ENCODE measurements around the gene MIB2. TPM values are rescaled to one million over a fixed set of nuclear protein-coding genes. Genes with fewer than 3 reads are reported as not detected.
"Not testable (repeated sequence)": the region's sequence is repeated elsewhere in the genome, so short reads cannot be mapped to it uniquely, and the experiment has no call there.

MIB2 gene
- total and polyA plus RNA-seq, 2 donors, result 20.9 to 74.5 TPM

GRCh38 chr1:1593834-1594601 is 21.3 kb upstream of the MIB2 start:
- Histone ChIP-seq H3K27ac (ENCODE audit: low read depth) (no peak overlapping the region), H3K4me3 (ENCODE audit: low read depth, low read length) (no peak overlapping the region), H3K4me1 (ENCODE audit: insufficient read depth) (no peaks in the 10 kb centered on the region), H3K36me3 (ENCODE audit: insufficient read depth) (no peaks in the 10 kb centered on the region)
- DNase-seq (ENCODE audit: extremely low spot score), result no peak
- WGBS, result 86% methylated on average over 24 of the region's 24 CpGs

GRCh38 chr1:1594602-1595260 is 20.6 kb upstream of the MIB2 start:
- Histone ChIP-seq H3K27ac (ENCODE audit: low read depth) (no peak overlapping the region), H3K36me3 (ENCODE audit: insufficient read depth) (no peaks in the 10 kb centered on the region), H3K4me3 (ENCODE audit: low read depth, low read length) (no peak overlapping the region), H3K4me1 (ENCODE audit: insufficient read depth) (no peaks in the 10 kb centered on the region)
- 64% methylated on average over 10 of the region's 10 CpGs for WGBS
- no peak for DNase-seq (ENCODE audit: extremely low spot score)

GRCh38 chr1:1595341-1595740 is 20.0 kb upstream of the MIB2 start:
- WGBS, result 86% methylated on average over 2 of the region's 2 CpGs
- not testable (repeated sequence) for H3K27ac ChIP-seq (ENCODE audit: low read depth); H3K4me3 ChIP-seq (ENCODE audit: low read depth, low read length); DNase-seq (ENCODE audit: extremely low spot score); H3K36me3 ChIP-seq (ENCODE audit: insufficient read depth); H3K4me1 ChIP-seq (ENCODE audit: insufficient read depth)

GRCh38 chr1:1596493-1597274 is 18.6 kb upstream of the MIB2 start:
- Histone ChIP-seq H3K4me3 (ENCODE audit: low read depth, low read length) (no peak overlapping the region), H3K4me1 (ENCODE audit: insufficient read depth) (no peaks in the 10 kb centered on the region), H3K36me3 (ENCODE audit: insufficient read depth) (no peaks in the 10 kb centered on the region), H3K27ac (ENCODE audit: low read depth) (no peak overlapping the region)
- no peak for DNase-seq (ENCODE audit: extremely low spot score)
- WGBS, result 28% methylated on average over 12 of the region's 12 CpGs

GRCh38 chr1:1597275-1597930 is 17.9 kb upstream of the MIB2 start:
- WGBS, result 15% methylated on average over 14 of the region's 16 CpGs
- no peak overlapping the region for H3K27ac ChIP-seq (ENCODE audit: low read depth)
- DNase-seq (ENCODE audit: extremely low spot score), result no peak

GRCh38 chr1:1598051-1598719 is 17.1 kb upstream of the MIB2 start:
- WGBS, result 87% methylated on average over 28 of the region's 28 CpGs
- Histone ChIP-seq H3K27ac (ENCODE audit: low read depth) (no peak overlapping the region), H3K4me3 (ENCODE audit: low read depth, low read length) (no peak overlapping the region), H3K4me1 (ENCODE audit: insufficient read depth) (no peaks in the 10 kb centered on the region), H3K36me3 (ENCODE audit: insufficient read depth) (no peaks in the 10 kb centered on the region)
- no peak for DNase-seq (ENCODE audit: extremely low spot score)

More at GRCh38 chr1:1597275-1597930, 17.9 kb upstream of the MIB2 start:
- Histone ChIP-seq H3K4me1 (ENCODE audit: insufficient read depth) (no peaks in the 10 kb centered on the region), H3K4me3 (ENCODE audit: low read depth, low read length) (no peak overlapping the region), H3K36me3 (ENCODE audit: insufficient read depth) (no peaks in the 10 kb centered on the region)

- H3K4me3 ChIP-seq (ENCODE audit: low read depth, low read length), result no peak overlapping the region
- WGBS, result 79% methylated on average over 13 of the region's 13 CpGs
- H3K4me1 ChIP-seq (ENCODE audit: insufficient read depth), result no peaks in the 10 kb centered on the region
- H3K36me3 ChIP-seq (ENCODE audit: insufficient read depth), result no peaks in the 10 kb centered on the region
- no peak overlapping the region for H3K27ac ChIP-seq (ENCODE audit: low read depth)
- no peak for DNase-seq (ENCODE audit: extremely low spot score)
Measured at GRCh38 chr1:1598720-1599029, 16.6 kb upstream of the MIB2 start.

GRCh38 chr1:1599030-1599934 is 16.0 kb upstream of the MIB2 start:
- Histone ChIP-seq H3K36me3 (ENCODE audit: insufficient read depth) (no peaks in the 10 kb centered on the region), H3K4me3 (ENCODE audit: low read depth, low read length) (peak overlapping the region; percentile 56), H3K27ac (ENCODE audit: low read depth) (no peak overlapping the region), H3K4me1 (ENCODE audit: insufficient read depth) (no peaks in the 10 kb centered on the region)
- 7% methylated on average over 111 of the region's 111 CpGs for WGBS
- DNase-seq (ENCODE audit: extremely low spot score), result no peak

- no peak for DNase-seq (ENCODE audit: extremely low spot score)
- no peaks in the 10 kb centered on the region for H3K36me3 ChIP-seq (ENCODE audit: insufficient read depth)
- no peaks in the 10 kb centered on the region for H3K4me1 ChIP-seq (ENCODE audit: insufficient read depth)
- 2% methylated on average over 114 of the region's 125 CpGs for WGBS
- H3K27ac ChIP-seq (ENCODE audit: low read depth), result no peak within 1 kb of the TSS
- H3K4me3 ChIP-seq (ENCODE audit: low read depth, low read length), result peak within 1 kb of the TSS; percentile 56
Measured at GRCh38 chr1:1599935-1600860, 15.1 kb upstream of the MIB2 start, which contains the start of gene FNDC10. FNDC10 (minus strand) TSS chr1:1600135; CDS start chr1:1600015, 120 bp downstream.

- Histone ChIP-seq H3K27ac (ENCODE audit: low read depth) (no peak overlapping the region), H3K4me1 (ENCODE audit: insufficient read depth) (no peaks in the 10 kb centered on the region), H3K36me3 (ENCODE audit: insufficient read depth) (no peaks in the 10 kb centered on the region), H3K4me3 (ENCODE audit: low read depth, low read length) (no peak overlapping the region)
- 69% methylated on average over 22 of the region's 22 CpGs for WGBS
- no peak for DNase-seq (ENCODE audit: extremely low spot score)
Measured at GRCh38 chr1:1600861-1601563, 14.3 kb upstream of the MIB2 start.
